Measurements from ENCODE around the gene TMEM184B. TPM values are rescaled to one million over a fixed set of nuclear protein-coding genes. Genes with fewer than 3 reads are reported as not detected.

TMEM184B gene
- total and polyA plus RNA-seq, 2 of the 8 experiments (the other 6 are each of a cell fraction or from before 2014, with no cell fraction given) = 41.6 to 81.0 TPM

- no peak for TF ChIP-seq SIN3A (conservative IDR thresholded peaks at IDR 0.05 in 1 of 2, IDR thresholded peaks at IDR 0.05 in 1 of 2; ENCODE audit: low read depth in 1 of 2, low read length in 2 of 2)
- TF ChIP-seq HDAC2 (IDR thresholded peaks at IDR 0.05; ENCODE audit: borderline replicate concordance in 1 of 2, low read depth in 2 of 2, low read length in 2 of 2) = no peak
- no peak for TF ChIP-seq CREB1 (IDR thresholded peaks at IDR 0.05)
- TF ChIP-seq CHD7 (IDR thresholded peaks at IDR 0.05; ENCODE audit: insufficient replicate concordance, low read length) = no peak
- TF ChIP-seq TCF12 (IDR thresholded peaks at IDR 0.05; ENCODE audit: low read depth, low read length) = no peak
Observed at GRCh38 chr22:38176170-38176741, 96.6 kb downstream of the TMEM184B start (continued).
